Dermis microvascular lymphatic vessel endothelial cell (primary cell): ENCODE data around the gene MLPH. TPM values are rescaled to one million over a fixed set of nuclear protein-coding genes. Genes with fewer than 3 reads are reported as not detected.

Experiments used
- DNase-seq, 2 donors: peaks; one replicate each; pipeline versions ENCODE4 v3.0.0 to v3.0.0-alpha.2; 2010; ENCODE audit warnings: low read depth in 2 of 2
- total RNA-seq: library from RNA; depleted of rRNA; stranded (reverse); fragments of >200 nt; gene quantifications from 2 replicates; pipeline ENCODE4 v1.2.1, GENCODE V29; 2014

Gene MLPH
- total RNA-seq, 1 donor from 2014 or later: not detected

GRCh38 chr2:237515621-237516275 lies 28.7 kb downstream of the MLPH start:
- DNase-seq: no peak

GRCh38 chr2:237517163-237517562 lies 30.1 kb downstream of the MLPH start:
- no peak for DNase-seq

GRCh38 chr2:237517990-237518389 lies 30.9 kb downstream of the MLPH start:
- no peak for DNase-seq

GRCh38 chr2:237519506-237520245 lies 32.6 kb downstream of the MLPH start:
- no peak for DNase-seq

- DNase-seq: no peak
Observed at GRCh38 chr2:237520290-237520689, 33.2 kb downstream of the MLPH start.

- DNase-seq: no peak
Observed at GRCh38 chr2:237524631-237525030, 37.6 kb downstream of the MLPH start.

GRCh38 chr2:237525559-237526157 lies 38.6 kb downstream of the MLPH start:
- no peak for DNase-seq

- no peak for DNase-seq
Observed at GRCh38 chr2:237527233-237527632, 40.2 kb downstream of the MLPH start.

- DNase-seq: no peak
Observed at GRCh38 chr2:237527766-237528165, 40.7 kb downstream of the MLPH start.

- DNase-seq: no peak
Observed at GRCh38 chr2:237529452-237530402, 42.7 kb downstream of the MLPH start.

- DNase-seq: no peak
Observed at GRCh38 chr2:237530472-237531433, 43.7 kb downstream of the MLPH start.

GRCh38 chr2:237532160-237532559 lies 45.1 kb downstream of the MLPH start:
- peak in 1 of 2 donors; percentile 10 for DNase-seq

GRCh38 chr2:237533668-237534161 lies 46.7 kb downstream of the MLPH start:
- no peak for DNase-seq

- no peak for DNase-seq
Observed at GRCh38 chr2:237534380-237534779, 47.3 kb downstream of the MLPH start.

GRCh38 chr2:237535385-237536082 lies 48.5 kb downstream of the MLPH start:
- DNase-seq: no peak

GRCh38 chr2:237536083-237536415 lies 49.0 kb downstream of the MLPH start:
- DNase-seq: no peak

GRCh38 chr2:237536617-237537016 lies 49.6 kb downstream of the MLPH start:
- no peak for DNase-seq

GRCh38 chr2:237538001-237538720 lies 51.1 kb downstream of the MLPH start:
- DNase-seq: no peak

GRCh38 chr2:237538901-237539300 lies 51.9 kb downstream of the MLPH start:
- no peak for DNase-seq
